A549 (cell line): ENCODE results near the gene KLK10. TPM values are rescaled to one million over a fixed set of nuclear protein-coding genes. Genes with fewer than 3 reads are reported as not detected.

Experiments used
- ATAC-seq, 2 experiments: fragments of 200-7000 bp in 1 of 2; fragments of >200 bp in 1 of 2; cut with Nextera tagmentation in 1 of 2; cut with Tn5 transposase in 1 of 2; 3 replicates each; pipeline versions ENCODE4 v1.8.0 to v1.9.1; 2018 to 2020; ENCODE audit warnings: mild to moderate bottlenecking in 1 of 2, moderate library complexity in 1 of 2
- CTCF ChIA-PET: fragments of 300-600 bp; sonication (Branson Sonifier 250); formaldehyde crosslinking; extraction: SDS; loops from one replicate; lab custom pipeline; 2021; ENCODE audit warnings: antibody characterized with exemption, inconsistent platforms; lab: Yijun Ruan, JAX
- POLR2A ChIA-PET: fragments of 350-600 bp; formaldehyde crosslinking; extraction: SDS; loops from one replicate; lab custom pipeline; 2021; ENCODE audit warnings: antibody characterized with exemption, inconsistent platforms; lab: Yijun Ruan, JAX
- DNase-seq, 2 experiments: peaks; one replicate each; pipeline versions ENCODE4 v3.0.0 to v3.0.0-alpha.2; 2011 to 2016; ENCODE audit warnings: low read depth in 1 of 2, low spot score in 1 of 2
- FAIRE-seq: peaks from 2 replicates; lab custom pipeline; 2011; peaks lifted over from hg19 to GRCh38; lab: Jason Lieb, UNC
- H3K27ac ChIP-seq, 2 experiments: fragments of >200 bp; sonication (Bioruptor Twin); formaldehyde crosslinking; 3 replicates each; pipeline ENCODE4 v1.5.1; 2016 to 2017
- H3K4me1 ChIP-seq: fragments of >200 bp; sonication (Bioruptor Twin); formaldehyde crosslinking; 3 replicates; pipeline ENCODE4 v1.6.1; 2016
- H3K4me2 ChIP-seq: fragments of >200 bp; sonication (Bioruptor Twin); formaldehyde crosslinking; 3 replicates; pipeline ENCODE4 v1.6.1; 2016
- H3K4me3 ChIP-seq: fragments of >200 bp; sonication (Bioruptor Twin); formaldehyde crosslinking; 3 replicates; pipeline ENCODE4 v1.5.1; 2016
- H3K9me3 ChIP-seq: fragments of >200 bp; sonication (Bioruptor Twin); formaldehyde crosslinking; 3 replicates; pipeline ENCODE4 v1.6.1; 2016
- BHLHE40 ChIP-seq: IDR thresholded peaks from 2 replicates; pipeline ENCODE4 v1.6.1; 2012; ENCODE audit warnings: low read depth, low read length, inconsistent platforms
- CHD2 ChIP-seq: fragments of 150-350 bp; IDR thresholded peaks from 2 replicates; pipeline ENCODE4 v1.6.1; 2014; ENCODE audit warnings: low read length; ENCODE audit not compliant: partially characterized antibody
- HEYL ChIP-seq: fragments of 250-450 bp; sonication (Bioruptor Pico); IDR thresholded peaks from 2 replicates; pipeline ENCODE4 v1.8.0; 2021; ENCODE audit warnings: mild to moderate bottlenecking, moderate library complexity
- JUNB ChIP-seq: fragments of >200 bp; sonication (Bioruptor Twin); formaldehyde crosslinking; IDR thresholded peaks from 2 replicates; pipeline ENCODE4 v1.6.1; 2016
- KDM5A ChIP-seq: fragments of 200-600 bp; sonication (generic); IDR thresholded peaks from 2 replicates; pipeline ENCODE4 v1.6.1; 2016; ENCODE audit warnings: antibody characterized with exemption, mild to moderate bottlenecking
- NFE2L2 ChIP-seq: fragments of 150-350 bp; conservative IDR thresholded peaks from 2 replicates; pipeline ENCODE4 v1.6.1; 2014; ENCODE audit warnings: low read length
- NPAS2 ChIP-seq: fragments of 250-450 bp; sonication (Bioruptor Pico); IDR thresholded peaks from 2 replicates; pipeline ENCODE4 v1.8.0; 2022; ENCODE audit warnings: mild to moderate bottlenecking, moderate library complexity, borderline replicate concordance
- PBX3 ChIP-seq: IDR thresholded peaks from 2 replicates; pipeline ENCODE4 v1.6.1; 2012
- PHF8 ChIP-seq: fragments of 200-600 bp; sonication (generic); IDR thresholded peaks from 2 replicates; pipeline ENCODE4 v1.6.1; 2016; ENCODE audit warnings: low read depth, mild to moderate bottlenecking, antibody characterized with exemption, moderate library complexity, borderline replicate concordance
- RARB ChIP-seq: fragments of 250-450 bp; sonication (Bioruptor Pico); IDR thresholded peaks from 2 replicates; pipeline ENCODE4 v1.8.0; 2021; ENCODE audit warnings: mild to moderate bottlenecking, moderate library complexity
- RCOR1 ChIP-seq: fragments of 150-350 bp; IDR thresholded peaks from 2 replicates; pipeline ENCODE4 v1.6.1; 2014; ENCODE audit warnings: antibody characterized with exemption, low read length, low read depth
- RFX5 ChIP-seq: fragments of 450-650 bp; IDR thresholded peaks from 2 replicates; pipeline ENCODE4 v1.7.1; 2014; ENCODE audit warnings: antibody characterized with exemption, mild to moderate bottlenecking, moderate library complexity
- SREBF2 ChIP-seq: fragments of 450-650 bp; IDR thresholded peaks from 2 replicates; pipeline ENCODE4 v1.6.1; 2014; ENCODE audit warnings: mild to moderate bottlenecking, moderate library complexity
- ZFP36 ChIP-seq: fragments of 450-650 bp; IDR thresholded peaks from 2 replicates; pipeline ENCODE4 v1.6.1; 2014; ENCODE audit warnings: borderline replicate concordance; ENCODE audit not compliant: partially characterized antibody
- ZSCAN20 ChIP-seq: fragments of 250-450 bp; sonication (Bioruptor Pico); IDR thresholded peaks from 2 replicates; pipeline ENCODE4 v1.8.0; 2022; ENCODE audit warnings: mild to moderate bottlenecking, moderate library complexity
- WGBS: methylation state at CpG from one replicate; pipeline ENCODE4 v1.1.6; 2017; ENCODE audit errors: missing lambda C conversion rate; 5-methylcytosine and 5-hydroxymethylcytosine counted together
- polyA plus RNA-seq, 4 experiments: library from polyadenylated mRNA; depleted of rRNA in 3 of 4; stranded (reverse); fragments of >200 nt; fragmentation: RNase III in 1 of 4; extraction: RNeasy Plus Mini Kit Qiagen cat#74134 plus additional on column Dnase treatment in 1 of 4; gene quantifications; 2 replicates in 3 of 4; 3 replicates in 1 of 4; pipeline ENCODE4 v1.2.3, GENCODE V29; 2011 to 2017
- TF ChIP-seq, protein P1 (sequence below): fragments of 150-350 bp; IDR thresholded peaks from 2 replicates; pipeline ENCODE4 v1.6.1; 2014; ENCODE audit warnings: low read depth, mild to moderate bottlenecking, low read length
- TF ChIP-seq, protein P2 (sequence below): fragments of 450-650 bp; IDR thresholded peaks from 2 replicates; pipeline ENCODE4 v1.6.1; 2014; ENCODE audit warnings: antibody characterized with exemption

KLK10 gene
- polyA plus RNA-seq, 2 of the 4 experiments (the other 2 are of a cell fraction): 0.18 TPM; not detected in 1

DNA sequence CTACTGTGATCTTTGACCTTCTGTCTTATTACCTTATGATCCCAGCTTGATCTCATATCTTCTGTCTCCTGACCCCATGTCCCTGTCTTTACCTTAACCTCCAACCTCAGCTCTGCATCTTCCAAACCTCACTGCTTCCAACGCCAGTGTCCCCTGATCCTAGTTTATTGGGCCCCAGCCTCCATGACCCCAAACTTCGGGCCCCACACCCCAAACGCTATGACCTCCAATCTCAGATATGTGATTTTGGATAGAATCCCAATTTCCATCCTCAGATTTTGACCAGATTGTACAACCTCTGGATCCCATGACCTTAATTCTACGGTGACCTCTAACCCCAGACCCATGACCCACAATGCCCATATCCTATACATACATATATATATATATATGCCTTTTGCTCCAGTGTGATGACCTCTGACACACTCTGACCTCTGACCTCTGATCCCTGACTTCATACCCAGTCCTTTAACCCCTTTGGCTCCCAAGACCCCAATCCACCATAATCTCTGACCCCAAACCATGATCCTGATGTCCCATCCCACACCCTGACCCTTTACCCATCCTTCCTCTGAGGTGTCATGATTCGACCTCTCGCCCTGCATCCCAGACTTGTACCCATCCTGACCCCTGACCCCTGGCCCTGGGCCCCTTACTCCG, 11.8 kb upstream of the KLK10 start:
- FAIRE-seq: no peak
- no peak for DNase-seq
- Histone ChIP-seq H3K4me2 (no peak overlapping the region), H3K4me1 (no peaks in the 10 kb centered on the region), H3K4me3 (no peak overlapping the region), H3K27ac (no peak overlapping the region), H3K9me3 (no peaks in the 10 kb centered on the region)
- ChIA-PET POLR2A (no interaction called here), CTCF (interaction anchor here (1.6 to 2.4 kb wide), 2 partner anchors 10 to 14 kb away, joined by 3 to 9 read pairs; no protein-coding TSS in a partner anchor)
- ATAC-seq: no peak
- no peak for TF ChIP-seq PBX3
- TF ChIP-seq NFE2L2: no peak
- TF ChIP-seq JUNB: no peak
- TF ChIP-seq BHLHE40: no peak
- WGBS: 40% methylated on average over 7 of the region's 7 CpGs

DNA sequence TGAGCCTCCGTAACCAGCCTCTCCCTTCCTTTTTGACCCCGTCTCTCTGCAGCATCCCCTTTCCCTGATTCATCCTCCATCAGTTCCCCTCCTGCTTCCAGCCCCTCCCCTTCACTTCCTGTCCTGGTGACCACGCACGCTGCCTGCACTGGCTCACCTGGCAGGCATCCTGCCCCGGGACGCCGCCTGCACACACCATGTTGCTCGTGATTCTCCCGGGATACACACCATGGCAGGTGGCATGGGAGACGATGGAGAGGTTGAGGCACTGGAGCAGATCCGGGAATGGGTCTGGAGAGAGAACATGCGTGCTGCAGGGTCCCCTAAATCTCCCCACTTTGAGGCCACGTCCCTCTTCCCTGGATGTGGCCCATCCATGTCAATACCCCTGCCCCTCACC, 11.1 kb upstream of the KLK10 start:
- ChIA-PET CTCF (interaction anchor here (2.4 to 3.0 kb wide), 2 partner anchors 10 to 14 kb away, joined by 9 to 14 read pairs; no protein-coding TSS in a partner anchor), POLR2A (no interaction called here)
- FAIRE-seq (no peak), ATAC-seq (no peak), DNase-seq (no peak)
- 50% methylated on average over 12 of the region's 13 CpGs for WGBS
- no peak overlapping the region for H3K27ac ChIP-seq
- TF ChIP-seq HEYL (CRISPR knock-in tag): no peak
- TF ChIP-seq CHD2: no peak
- TF ChIP-seq RFX5: no peak
- TF ChIP-seq RCOR1: no peak
- no peak for TF ChIP-seq KDM5A
- TF ChIP-seq NPAS2: no peak
- TF ChIP-seq ZSCAN20 (CRISPR knock-in tag): no peak
- no peak for TF ChIP-seq PHF8
- H3K9me3 ChIP-seq: no peaks in the 10 kb centered on the region
- no peak overlapping the region for H3K4me3 ChIP-seq
- no peak overlapping the region for H3K4me2 ChIP-seq
- no peaks in the 10 kb centered on the region for H3K4me1 ChIP-seq

GRCh38 chr19:51029718-51030117, 10.2 kb upstream of the KLK10 start:
- POLR2A ChIA-PET: no interaction called here
- 46% methylated on average over 2 of the region's 2 CpGs for WGBS
- H3K4me2 ChIP-seq: no peak overlapping the region
- H3K4me1 ChIP-seq: no peaks in the 10 kb centered on the region
- FAIRE-seq (no peak), ATAC-seq (peak in 1 of 2 experiments; percentile 46; a peak in 3 of 6 replicates), DNase-seq (peak in 1 of 2 experiments; percentile 39)
- no peak overlapping the region for H3K4me3 ChIP-seq
- no peaks in the 10 kb centered on the region for H3K9me3 ChIP-seq
- TF ChIP-seq ZFP36: no peak
- TF ChIP-seq, protein P1, sequence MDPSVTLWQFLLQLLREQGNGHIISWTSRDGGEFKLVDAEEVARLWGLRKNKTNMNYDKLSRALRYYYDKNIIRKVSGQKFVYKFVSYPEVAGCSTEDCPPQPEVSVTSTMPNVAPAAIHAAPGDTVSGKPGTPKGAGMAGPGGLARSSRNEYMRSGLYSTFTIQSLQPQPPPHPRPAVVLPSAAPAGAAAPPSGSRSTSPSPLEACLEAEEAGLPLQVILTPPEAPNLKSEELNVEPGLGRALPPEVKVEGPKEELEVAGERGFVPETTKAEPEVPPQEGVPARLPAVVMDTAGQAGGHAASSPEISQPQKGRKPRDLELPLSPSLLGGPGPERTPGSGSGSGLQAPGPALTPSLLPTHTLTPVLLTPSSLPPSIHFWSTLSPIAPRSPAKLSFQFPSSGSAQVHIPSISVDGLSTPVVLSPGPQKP: no peak
- no peak for TF ChIP-seq SREBF2
- TF ChIP-seq RARB (CRISPR knock-in tag): no peak
- TF ChIP-seq, protein P2, sequence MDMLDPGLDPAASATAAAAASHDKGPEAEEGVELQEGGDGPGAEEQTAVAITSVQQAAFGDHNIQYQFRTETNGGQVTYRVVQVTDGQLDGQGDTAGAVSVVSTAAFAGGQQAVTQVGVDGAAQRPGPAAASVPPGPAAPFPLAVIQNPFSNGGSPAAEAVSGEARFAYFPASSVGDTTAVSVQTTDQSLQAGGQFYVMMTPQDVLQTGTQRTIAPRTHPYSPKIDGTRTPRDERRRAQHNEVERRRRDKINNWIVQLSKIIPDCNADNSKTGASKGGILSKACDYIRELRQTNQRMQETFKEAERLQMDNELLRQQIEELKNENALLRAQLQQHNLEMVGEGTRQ: no peak
- no peak overlapping the region for H3K27ac ChIP-seq
- CTCF ChIA-PET: interaction anchor here (3.0 kb wide), 1 partner anchor 13 kb away, joined by 14 read pairs; no protein-coding TSS in a partner anchor
